ENCODE data around the gene TAF3.

DNA sequence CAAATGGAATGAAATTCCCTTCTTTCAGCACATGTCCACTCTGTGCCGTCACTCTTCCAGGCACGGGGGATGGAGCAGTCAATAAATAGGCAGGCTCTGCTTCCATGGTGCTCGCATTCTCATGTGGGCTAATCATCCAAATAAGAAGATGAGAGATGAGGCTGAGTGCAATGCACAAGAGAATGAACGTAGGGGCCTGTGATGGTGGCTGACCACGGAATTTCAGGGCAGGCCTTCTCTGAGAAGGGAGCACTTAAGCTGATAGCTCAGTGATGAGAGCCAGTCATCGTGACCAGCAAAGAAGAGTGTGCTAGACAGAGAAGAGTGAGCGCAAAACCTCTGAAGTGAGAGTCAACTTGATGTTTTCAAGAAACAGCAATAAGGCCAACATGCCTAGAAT lies 47.9 kb downstream of the TAF3 start:
- TF ChIP-seq POLR2A (IDR thresholded peaks at IDR 0.05) (no peak), CTCF (IDR thresholded peaks at IDR 0.05) (no peak)
